Measurements from ENCODE around the gene OR52I1. TPM values are rescaled to one million over a fixed set of nuclear protein-coding genes. Genes with fewer than 3 reads are reported as not detected.
A peak's percentile ranks its signal among the peaks of the same experiment; 100 is the strongest.

OR52I1 gene
- not detected for total RNA-seq
- long read RNA-seq = 0 reads

GRCh38 chr11:4593739-4594138, at the start of gene OR52I1:
OR52I1 (plus strand) TSS chr11:4594039; CDS start chr11:4594039, 0 bp downstream.
- no peak for DNase-seq (ENCODE audit: low spot score)

- DNase-seq (ENCODE audit: low spot score) = no peak
These were observed 48.9 kb upstream of the OR52I1 start, which contains the start of gene OR52M1 for GRCh38 chr11:4544891-4545290. OR52M1 (plus strand) TSS chr11:4545191; CDS start chr11:4545191, 0 bp downstream.

- DNase-seq (ENCODE audit: low spot score) = no peak
These were observed 47.0 kb upstream of the OR52I1 start for GRCh38 chr11:4546878-4547277.

- no peak for DNase-seq (ENCODE audit: low spot score)
These were observed 46.4 kb upstream of the OR52I1 start for GRCh38 chr11:4547416-4547815.

GRCh38 chr11:4551346-4551979, 42.4 kb upstream of the OR52I1 start:
- no peak for DNase-seq (ENCODE audit: low spot score)

GRCh38 chr11:4559527-4560440, 34.1 kb upstream of the OR52I1 start:
- DNase-seq (ENCODE audit: low spot score) = no peak

- no peak for DNase-seq (ENCODE audit: low spot score)
These were observed 33.4 kb upstream of the OR52I1 start for GRCh38 chr11:4560467-4560866.

GRCh38 chr11:4565371-4565770, 28.5 kb upstream of the OR52I1 start:
- no peak for DNase-seq (ENCODE audit: low spot score)

GRCh38 chr11:4569075-4569474, 24.8 kb upstream of the OR52I1 start:
- no peak for DNase-seq (ENCODE audit: low spot score)

GRCh38 chr11:4576880-4577279, 17.0 kb upstream of the OR52I1 start:
- DNase-seq (ENCODE audit: low spot score) = no peak

- no peak for DNase-seq (ENCODE audit: low spot score)
These were observed 16.1 kb upstream of the OR52I1 start for GRCh38 chr11:4577761-4578160.

GRCh38 chr11:4578624-4579023, 15.2 kb upstream of the OR52I1 start:
- no peak for DNase-seq (ENCODE audit: low spot score)

GRCh38 chr11:4580124-4580523, 13.7 kb upstream of the OR52I1 start:
- no peak for DNase-seq (ENCODE audit: low spot score)

- no peak for DNase-seq (ENCODE audit: low spot score)
These were observed 12.4 kb upstream of the OR52I1 start, which contains the start of gene OR52I2 for GRCh38 chr11:4581443-4581842. OR52I2 (plus strand) TSS chr11:4581743.

GRCh38 chr11:4589017-4589416, 4.8 kb upstream of the OR52I1 start:
- DNase-seq (ENCODE audit: low spot score) = no peak

- no peak for DNase-seq (ENCODE audit: low spot score)
These were observed 11.2 kb downstream of the OR52I1 start for GRCh38 chr11:4605057-4605456.

GRCh38 chr11:4606231-4607015, 12.6 kb downstream of the OR52I1 start:
- DNase-seq (ENCODE audit: low spot score) = no peak

- no peak for DNase-seq (ENCODE audit: low spot score)
These were observed 13.3 kb downstream of the OR52I1 start for GRCh38 chr11:4607096-4607495.

GRCh38 chr11:4607781-4608666, 14.2 kb downstream of the OR52I1 start, which contains the start of gene TRIM68:
TRIM68 (minus strand) TSS chr11:4608231; CDS start chr11:4605504, 2,727 bp downstream.
- DNase-seq (ENCODE audit: low spot score) = peak; percentile 98

- DNase-seq (ENCODE audit: low spot score) = no peak
These were observed 16.6 kb downstream of the OR52I1 start for GRCh38 chr11:4610258-4610935.

Data from mesenteric fat pad (tissue), 1 donor.